ENCODE measurements around the gene IGF2BP3.

DNA sequence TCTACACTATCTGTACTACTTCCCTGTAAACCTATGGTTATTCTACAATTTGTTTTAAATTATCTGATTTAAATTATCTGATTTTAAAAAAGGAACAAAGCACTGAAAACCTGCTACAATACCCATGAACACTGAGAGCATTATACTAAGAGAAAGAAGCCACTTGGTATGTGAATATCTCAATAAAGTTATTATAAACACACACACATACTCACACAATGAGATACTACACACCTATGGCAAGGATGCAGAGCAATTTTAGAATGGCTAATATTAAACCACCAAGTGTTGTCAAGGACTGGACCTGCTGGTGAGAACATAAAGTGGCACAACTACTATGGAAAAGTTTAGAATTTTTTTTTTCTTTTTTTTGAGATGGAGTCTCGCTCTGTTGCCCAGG is 82.7 kb downstream of the IGF2BP3 start:
- TF ChIP-seq, protein P1, sequence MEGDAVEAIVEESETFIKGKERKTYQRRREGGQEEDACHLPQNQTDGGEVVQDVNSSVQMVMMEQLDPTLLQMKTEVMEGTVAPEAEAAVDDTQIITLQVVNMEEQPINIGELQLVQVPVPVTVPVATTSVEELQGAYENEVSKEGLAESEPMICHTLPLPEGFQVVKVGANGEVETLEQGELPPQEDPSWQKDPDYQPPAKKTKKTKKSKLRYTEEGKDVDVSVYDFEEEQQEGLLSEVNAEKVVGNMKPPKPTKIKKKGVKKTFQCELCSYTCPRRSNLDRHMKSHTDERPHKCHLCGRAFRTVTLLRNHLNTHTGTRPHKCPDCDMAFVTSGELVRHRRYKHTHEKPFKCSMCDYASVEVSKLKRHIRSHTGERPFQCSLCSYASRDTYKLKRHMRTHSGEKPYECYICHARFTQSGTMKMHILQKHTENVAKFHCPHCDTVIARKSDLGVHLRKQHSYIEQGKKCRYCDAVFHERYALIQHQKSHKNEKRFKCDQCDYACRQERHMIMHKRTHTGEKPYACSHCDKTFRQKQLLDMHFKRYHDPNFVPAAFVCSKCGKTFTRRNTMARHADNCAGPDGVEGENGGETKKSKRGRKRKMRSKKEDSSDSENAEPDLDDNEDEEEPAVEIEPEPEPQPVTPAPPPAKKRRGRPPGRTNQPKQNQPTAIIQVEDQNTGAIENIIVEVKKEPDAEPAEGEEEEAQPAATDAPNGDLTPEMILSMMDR (IDR thresholded peaks at IDR 0.05): no peak
- no peak for TF ChIP-seq ZFX (IDR thresholded peaks at IDR 0.05; ENCODE audit: borderline replicate concordance)

Measured in 22Rv1 (cell line).